ENCODE measurements around the gene CSF3. TPM values are rescaled to one million over a fixed set of nuclear protein-coding genes. Genes with fewer than 3 reads are reported as not detected.

CSF3 gene
- total and polyA plus RNA-seq, 2 donors (not counting 1 experiment from before 2014, with no cell fraction given) = not detected

DNA sequence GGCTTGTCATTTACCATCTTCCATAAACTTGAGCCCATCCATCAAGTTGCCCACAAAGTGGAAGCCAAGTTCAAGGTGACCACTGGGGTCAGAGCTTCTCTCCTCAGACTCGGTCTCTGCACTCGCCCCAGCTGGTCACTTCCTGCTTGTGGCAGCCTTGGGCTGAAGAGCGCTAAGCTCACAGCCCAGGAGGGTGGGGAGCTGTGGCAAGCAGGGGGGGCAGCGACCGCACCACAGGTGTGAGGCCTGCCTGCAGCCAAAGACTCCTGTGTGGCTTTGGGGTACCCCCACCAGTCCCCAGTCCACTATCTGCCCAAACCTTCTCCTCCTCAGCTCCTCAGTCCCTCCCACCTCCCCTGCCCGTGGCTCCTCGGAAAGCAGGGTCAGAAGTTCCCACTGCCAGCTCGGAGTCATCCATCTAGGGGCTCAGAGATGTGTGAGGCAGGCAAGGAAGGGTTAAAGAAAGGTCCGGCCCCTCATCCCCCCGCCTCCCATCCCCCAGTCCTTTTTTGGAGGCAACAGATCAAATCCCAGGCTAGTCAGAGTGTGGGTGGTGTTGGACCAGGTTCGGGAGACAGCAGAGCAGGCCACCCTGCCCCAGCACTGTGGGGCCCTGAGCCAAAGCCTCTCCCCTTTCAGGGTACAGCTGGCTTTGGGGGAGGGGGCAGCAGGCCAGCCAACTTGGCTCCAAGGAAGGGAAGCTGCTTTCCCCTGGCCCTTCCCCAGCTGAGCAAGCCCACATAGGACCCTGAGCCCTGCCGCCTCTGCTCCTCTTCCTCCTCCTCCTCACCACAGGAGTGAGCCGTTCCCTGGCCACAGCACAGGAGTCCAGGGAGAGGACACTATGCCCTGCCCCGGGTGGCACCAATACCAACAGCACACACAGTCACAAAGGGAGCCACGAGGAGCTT lies 3.2 kb downstream of the CSF3 start:
- Histone ChIP-seq H3K27ac (ENCODE audit: insufficient read depth, low read length) (peak overlapping the region; percentile 85), H3K4me2 (ENCODE audit: extremely low read depth, insufficient read depth, low read length) (peak overlapping the region; percentile 51), H3K4me3 (replicated peaks in 1 of 4; ENCODE audit: control extremely low read depth in 1 of 4, insufficient read depth in 1 of 4, low read depth in 3 of 4, low read length in 4 of 4) (no peak overlapping the region), H3K9me3 (ENCODE audit: control insufficient read depth, insufficient read depth, low read depth, low read length) (no peaks in the 10 kb centered on the region), H4K20me1 (ENCODE audit: control insufficient read depth, extremely low read depth, insufficient read depth, low read length) (no peaks in the 10 kb centered on the region), H2AFZ (ENCODE audit: low read length) (no peak overlapping the region), H3K79me2 (ENCODE audit: control insufficient read depth, insufficient read depth, low read length) (no peaks in the 10 kb centered on the region), H3K36me3 (ENCODE audit: control insufficient read depth, insufficient read depth, low read length) (peaks cover 11% of the 10 kb centered on the region), H3K4me1 (ENCODE audit: control insufficient read depth, extremely low read depth, insufficient read depth, low read length) (peaks cover 27% of the 10 kb centered on the region), H3K9ac (ENCODE audit: insufficient read depth, low read length) (peak overlapping the region; percentile 16), H3K27me3 (ENCODE audit: control insufficient read depth, insufficient read depth, low read length) (no peaks in the 10 kb centered on the region)
- no peak for TF ChIP-seq EZH2 (IDR thresholded peaks at IDR 0.05; ENCODE audit: low read length, missing control alignments)
- no peak for TF ChIP-seq CTCF (conservative IDR thresholded peaks at IDR 0.05 in 1 of 2, IDR thresholded peaks at IDR 0.05 in 1 of 2; ENCODE audit: low read depth in 1 of 2, low read length in 2 of 2)
- peak; percentile 47 to 60 for DNase-seq (ENCODE audit: low read depth in 2 of 2)

GRCh38 chr17:40019140-40019991 lies 4.1 kb downstream of the CSF3 start:
- Histone ChIP-seq H2AFZ (ENCODE audit: low read length) (no peak overlapping the region), H3K27me3 (ENCODE audit: control insufficient read depth, insufficient read depth, low read length) (no peaks in the 10 kb centered on the region), H3K9me3 (ENCODE audit: control insufficient read depth, insufficient read depth, low read depth, low read length) (no peaks in the 10 kb centered on the region), H3K27ac (ENCODE audit: insufficient read depth, low read length) (peak overlapping the region; percentile 85), H3K4me1 (ENCODE audit: control insufficient read depth, extremely low read depth, insufficient read depth, low read length) (peaks cover 31% of the 10 kb centered on the region), H4K20me1 (ENCODE audit: control insufficient read depth, extremely low read depth, insufficient read depth, low read length) (no peaks in the 10 kb centered on the region), H3K36me3 (ENCODE audit: control insufficient read depth, insufficient read depth, low read length) (peaks cover 11% of the 10 kb centered on the region), H3K9ac (ENCODE audit: insufficient read depth, low read length) (no peak overlapping the region), H3K79me2 (ENCODE audit: control insufficient read depth, insufficient read depth, low read length) (no peaks in the 10 kb centered on the region), H3K4me3 (replicated peaks in 1 of 4; ENCODE audit: control extremely low read depth in 1 of 4, insufficient read depth in 1 of 4, low read depth in 3 of 4, low read length in 4 of 4) (no peak overlapping the region), H3K4me2 (ENCODE audit: extremely low read depth, insufficient read depth, low read length) (peak overlapping the region; percentile 51)
- peak; percentile 74 to 86 for DNase-seq (ENCODE audit: low read depth in 2 of 2)
- no peak for TF ChIP-seq EZH2 (IDR thresholded peaks at IDR 0.05; ENCODE audit: low read length, missing control alignments)
- TF ChIP-seq CTCF (conservative IDR thresholded peaks at IDR 0.05 in 1 of 2, IDR thresholded peaks at IDR 0.05 in 1 of 2; ENCODE audit: low read depth in 1 of 2, low read length in 2 of 2) = peak in 1 of 2 donors; percentile 16

DNA sequence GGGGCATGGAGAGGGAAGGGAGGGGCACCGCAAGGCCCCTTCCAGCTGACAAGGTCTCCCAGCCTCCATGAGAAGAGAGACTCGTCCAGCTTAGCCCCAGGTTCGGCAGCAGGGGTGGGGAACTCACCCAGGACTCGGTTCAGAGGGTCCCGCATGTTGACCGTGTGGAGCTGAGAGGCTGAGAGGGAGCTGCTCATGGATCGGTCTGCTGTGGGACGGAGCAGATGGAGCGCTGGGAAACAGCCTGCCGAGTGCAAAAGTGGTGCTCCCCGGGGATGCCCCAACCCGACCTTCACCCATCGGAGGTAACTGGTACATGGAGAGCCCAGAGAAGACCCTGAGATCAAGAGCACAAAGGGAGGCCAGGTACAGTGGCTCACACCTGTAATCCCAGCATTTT lies 4.9 kb downstream of the CSF3 start:
- peaks cover 30% of the 10 kb centered on the region for H3K4me1 ChIP-seq (ENCODE audit: control insufficient read depth, extremely low read depth, insufficient read depth, low read length)
- H3K9ac ChIP-seq (ENCODE audit: insufficient read depth, low read length) = no peak overlapping the region
- H3K79me2 ChIP-seq (ENCODE audit: control insufficient read depth, insufficient read depth, low read length) = no peaks in the 10 kb centered on the region
- peaks cover 14% of the 10 kb centered on the region for H3K36me3 ChIP-seq (ENCODE audit: control insufficient read depth, insufficient read depth, low read length)
- no peak for TF ChIP-seq CTCF (conservative IDR thresholded peaks at IDR 0.05 in 1 of 2, IDR thresholded peaks at IDR 0.05 in 1 of 2; ENCODE audit: low read depth in 1 of 2, low read length in 2 of 2)
- TF ChIP-seq EZH2 (IDR thresholded peaks at IDR 0.05; ENCODE audit: low read length, missing control alignments) = no peak
- no peaks in the 10 kb centered on the region for H3K9me3 ChIP-seq (ENCODE audit: control insufficient read depth, insufficient read depth, low read depth, low read length)
- H3K4me3 ChIP-seq (replicated peaks in 1 of 4; ENCODE audit: control extremely low read depth in 1 of 4, insufficient read depth in 1 of 4, low read depth in 3 of 4, low read length in 4 of 4) = no peak overlapping the region
- H3K4me2 ChIP-seq (ENCODE audit: extremely low read depth, insufficient read depth, low read length) = no peak overlapping the region
- no peak for DNase-seq (ENCODE audit: low read depth in 2 of 2)
- no peak overlapping the region for H2AFZ ChIP-seq (ENCODE audit: low read length)
- no peaks in the 10 kb centered on the region for H3K27me3 ChIP-seq (ENCODE audit: control insufficient read depth, insufficient read depth, low read length)
- no peaks in the 10 kb centered on the region for H4K20me1 ChIP-seq (ENCODE audit: control insufficient read depth, extremely low read depth, insufficient read depth, low read length)
- H3K27ac ChIP-seq (ENCODE audit: insufficient read depth, low read length) = peak overlapping the region; percentile 63
